ENCODE results near the gene OR8B2. TPM values are rescaled to one million over a fixed set of nuclear protein-coding genes. Genes with fewer than 3 reads are reported as not detected.
"Not testable (repeated sequence)": the region's sequence is repeated elsewhere in the genome, so short reads cannot be mapped to it uniquely, and the experiment has no call there.

The OR8B2 gene
- total RNA-seq, 1 donor = not detected

DNA sequence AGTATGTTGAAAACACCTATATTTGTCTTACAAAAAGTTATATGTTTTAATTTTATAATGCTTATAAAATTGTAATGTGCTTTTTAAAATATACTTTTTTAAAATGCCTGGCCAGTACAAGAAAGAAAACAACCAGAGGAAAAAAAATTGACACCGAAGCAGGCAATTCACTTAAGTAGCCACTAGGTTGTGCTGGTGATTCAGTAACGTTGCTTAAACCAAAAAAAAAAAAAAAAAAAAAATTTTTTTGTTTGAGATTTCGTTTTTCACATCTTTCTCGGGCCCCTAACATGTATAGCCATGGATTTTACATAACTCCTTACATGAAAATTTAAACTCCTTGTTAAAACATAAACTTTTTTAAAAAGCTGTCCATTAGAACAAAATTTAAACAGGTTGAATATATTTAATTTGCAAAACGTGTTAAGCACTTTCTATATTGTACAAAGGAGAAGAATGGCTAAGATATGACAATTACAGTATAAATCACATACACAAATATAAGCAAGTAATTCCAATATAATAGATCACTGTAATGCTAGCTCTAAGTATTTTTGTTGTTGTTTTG, 31.1 kb upstream of the OR8B2 start:
- Histone ChIP-seq H3K27me3 (ENCODE audit: insufficient read depth, low read length) (peaks cover 1% of the 10 kb centered on the region), H3K79me2 (ENCODE audit: insufficient read depth, low read length) (no peaks in the 10 kb centered on the region), H2AFZ (ENCODE audit: low read length) (no peak overlapping the region), H3K27ac (ENCODE audit: low read depth, low read length) (no peak overlapping the region), H3K36me3 (ENCODE audit: insufficient read depth, low read length) (no peaks in the 10 kb centered on the region), H3K4me3 (ENCODE audit: insufficient read depth, low read length) (no peak overlapping the region), H3K4me1 (ENCODE audit: insufficient read depth, low read length) (no peaks in the 10 kb centered on the region), H3K4me2 (ENCODE audit: insufficient read depth, low read length) (no peak overlapping the region), H4K20me1 (ENCODE audit: insufficient read depth, low read length) (no peaks in the 10 kb centered on the region), H3K9me3 (ENCODE audit: low read depth, low read length) (no peaks in the 10 kb centered on the region)
- TF ChIP-seq, protein P1, sequence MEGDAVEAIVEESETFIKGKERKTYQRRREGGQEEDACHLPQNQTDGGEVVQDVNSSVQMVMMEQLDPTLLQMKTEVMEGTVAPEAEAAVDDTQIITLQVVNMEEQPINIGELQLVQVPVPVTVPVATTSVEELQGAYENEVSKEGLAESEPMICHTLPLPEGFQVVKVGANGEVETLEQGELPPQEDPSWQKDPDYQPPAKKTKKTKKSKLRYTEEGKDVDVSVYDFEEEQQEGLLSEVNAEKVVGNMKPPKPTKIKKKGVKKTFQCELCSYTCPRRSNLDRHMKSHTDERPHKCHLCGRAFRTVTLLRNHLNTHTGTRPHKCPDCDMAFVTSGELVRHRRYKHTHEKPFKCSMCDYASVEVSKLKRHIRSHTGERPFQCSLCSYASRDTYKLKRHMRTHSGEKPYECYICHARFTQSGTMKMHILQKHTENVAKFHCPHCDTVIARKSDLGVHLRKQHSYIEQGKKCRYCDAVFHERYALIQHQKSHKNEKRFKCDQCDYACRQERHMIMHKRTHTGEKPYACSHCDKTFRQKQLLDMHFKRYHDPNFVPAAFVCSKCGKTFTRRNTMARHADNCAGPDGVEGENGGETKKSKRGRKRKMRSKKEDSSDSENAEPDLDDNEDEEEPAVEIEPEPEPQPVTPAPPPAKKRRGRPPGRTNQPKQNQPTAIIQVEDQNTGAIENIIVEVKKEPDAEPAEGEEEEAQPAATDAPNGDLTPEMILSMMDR (IDR thresholded peaks at IDR 0.05; ENCODE audit: extremely low read depth, low read depth, low read length) = peak; percentile 64
- DNase-seq (ENCODE audit: insufficient read length, low spot score, missing footprints) = no peak

DNA sequence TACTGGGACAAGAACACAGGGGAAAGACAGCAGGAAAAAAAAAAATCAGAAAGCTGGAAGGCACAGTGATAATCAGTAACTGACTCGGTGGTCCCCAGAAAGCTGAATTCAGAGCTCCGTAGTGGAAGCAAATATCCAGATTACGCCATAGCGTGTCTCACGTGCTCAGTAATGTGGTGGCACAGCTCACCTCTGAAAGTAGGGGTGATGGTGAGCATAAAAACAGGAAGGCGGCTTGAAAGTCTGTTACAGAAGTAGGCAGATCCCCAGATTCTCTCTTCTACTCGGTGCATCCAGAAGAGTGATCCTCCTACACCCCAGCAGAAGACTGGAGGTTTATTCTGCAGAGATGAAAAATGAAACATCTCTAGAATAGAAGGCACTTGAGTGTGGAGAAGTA, 25.6 kb upstream of the OR8B2 start:
- TF ChIP-seq, protein P1 (IDR thresholded peaks at IDR 0.05; ENCODE audit: extremely low read depth, low read depth, low read length) = no peak
- Histone ChIP-seq H3K4me2 (ENCODE audit: insufficient read depth, low read length) (no peak overlapping the region), H3K4me1 (ENCODE audit: insufficient read depth, low read length) (no peaks in the 10 kb centered on the region), H2AFZ (ENCODE audit: low read length) (no peak overlapping the region), H4K20me1 (ENCODE audit: insufficient read depth, low read length) (no peaks in the 10 kb centered on the region), H3K9me3 (ENCODE audit: low read depth, low read length) (no peaks in the 10 kb centered on the region), H3K79me2 (ENCODE audit: insufficient read depth, low read length) (no peaks in the 10 kb centered on the region), H3K27me3 (ENCODE audit: insufficient read depth, low read length) (peaks cover 4% of the 10 kb centered on the region), H3K27ac (ENCODE audit: low read depth, low read length) (no peak overlapping the region), H3K4me3 (ENCODE audit: insufficient read depth, low read length) (no peak overlapping the region), H3K36me3 (ENCODE audit: insufficient read depth, low read length) (no peaks in the 10 kb centered on the region)
- DNase-seq (ENCODE audit: insufficient read length, low spot score, missing footprints) = no peak

DNA sequence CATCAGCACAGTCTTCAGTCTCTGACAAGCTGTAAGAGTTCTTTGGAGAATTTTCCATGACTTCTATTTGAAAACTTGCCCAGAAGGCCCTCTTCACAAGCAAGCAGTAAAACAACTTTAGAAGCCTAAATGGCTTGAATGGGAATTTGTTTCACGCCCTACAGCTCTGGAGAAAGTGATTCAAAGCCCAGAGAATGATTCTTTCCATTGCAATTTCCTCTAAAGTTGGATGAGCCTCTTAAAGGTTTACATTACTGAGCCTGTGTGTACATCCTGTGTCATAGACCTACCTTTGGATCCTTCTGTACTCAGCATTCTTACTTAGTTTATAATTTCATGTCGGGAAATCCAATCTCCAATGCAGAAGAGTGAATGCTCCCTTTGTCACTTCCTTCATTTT, 21.3 kb upstream of the OR8B2 start:
- Histone ChIP-seq H3K27ac (ENCODE audit: low read depth, low read length) (no peak overlapping the region), H2AFZ (ENCODE audit: low read length) (no peak overlapping the region)

GRCh38 chr11:124403186-124403585, 18.9 kb upstream of the OR8B2 start:
- not testable (repeated sequence) for DNase-seq (ENCODE audit: insufficient read length, low spot score, missing footprints); H3K4me2 ChIP-seq (ENCODE audit: insufficient read depth, low read length); H3K79me2 ChIP-seq (ENCODE audit: insufficient read depth, low read length); H4K20me1 ChIP-seq (ENCODE audit: insufficient read depth, low read length); H3K36me3 ChIP-seq (ENCODE audit: insufficient read depth, low read length); H3K27ac ChIP-seq (ENCODE audit: low read depth, low read length); H3K4me1 ChIP-seq (ENCODE audit: insufficient read depth, low read length); H3K27me3 ChIP-seq (ENCODE audit: insufficient read depth, low read length); H3K4me3 ChIP-seq (ENCODE audit: insufficient read depth, low read length); H3K9me3 ChIP-seq (ENCODE audit: low read depth, low read length); H2AFZ ChIP-seq (ENCODE audit: low read length)

More for the DNA sequence above, 21.3 kb upstream of the OR8B2 start:
- no peak for DNase-seq (ENCODE audit: insufficient read length, low spot score, missing footprints)
- Histone ChIP-seq H3K36me3 (ENCODE audit: insufficient read depth, low read length) (no peaks in the 10 kb centered on the region), H3K79me2 (ENCODE audit: insufficient read depth, low read length) (no peaks in the 10 kb centered on the region), H3K4me2 (ENCODE audit: insufficient read depth, low read length) (no peak overlapping the region), H3K4me1 (ENCODE audit: insufficient read depth, low read length) (no peaks in the 10 kb centered on the region), H3K4me3 (ENCODE audit: insufficient read depth, low read length) (no peak overlapping the region), H3K9me3 (ENCODE audit: low read depth, low read length) (no peaks in the 10 kb centered on the region), H3K27me3 (ENCODE audit: insufficient read depth, low read length) (peaks cover 4% of the 10 kb centered on the region), H4K20me1 (ENCODE audit: insufficient read depth, low read length) (no peaks in the 10 kb centered on the region)
- TF ChIP-seq, protein P1 (IDR thresholded peaks at IDR 0.05; ENCODE audit: extremely low read depth, low read depth, low read length) = no peak
